Epithelial cell of proximal tubule (primary cell): Measurements from ENCODE around the gene OR13H1. TPM values are rescaled to one million over a fixed set of nuclear protein-coding genes. Genes with fewer than 3 reads are reported as not detected.
"Not testable (repeated sequence)": the region's sequence is repeated elsewhere in the genome, so short reads cannot be mapped to it uniquely, and the experiment has no call there.

ENCODE experiments used
- DNase-seq: peaks from one replicate; pipeline ENCODE4 v3.0.0-alpha.2; 2011; ENCODE audit warnings: low read depth
- H3K4me3 ChIP-seq: 2 replicates; pipeline ENCODE4 v1.5.1; 2011; ENCODE audit warnings: low read depth, mild to moderate bottlenecking, low read length
- total RNA-seq: library from RNA; depleted of rRNA; stranded (reverse); fragments of >200 nt; gene quantifications from 2 replicates; pipeline ENCODE4 v1.2.3, GENCODE V29; 2015
- TF ChIP-seq, protein P1 (sequence below): conservative IDR thresholded peaks from 2 replicates; pipeline ENCODE4 v1.5.1; 2012; ENCODE audit warnings: low read depth, mild to moderate bottlenecking, low read length

OR13H1 gene
- total RNA-seq, result not detected in 2 replicates

DNA sequence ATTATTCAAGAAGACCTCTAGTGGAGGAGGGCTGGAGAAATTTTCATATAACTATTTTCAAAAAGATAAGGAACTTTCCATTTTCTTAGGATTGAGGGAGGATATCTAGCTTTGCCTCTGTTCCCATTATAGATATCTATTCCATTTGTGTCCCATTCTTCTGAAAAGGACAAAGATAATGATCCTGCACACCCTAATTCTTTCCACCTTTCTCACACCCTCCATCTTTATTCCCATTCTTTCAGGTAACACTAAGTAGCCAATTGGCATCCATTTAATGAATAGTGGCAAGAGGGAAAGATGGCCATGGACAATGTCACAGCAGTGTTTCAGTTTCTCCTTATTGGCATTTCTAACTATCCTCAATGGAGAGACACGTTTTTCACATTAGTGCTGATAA is at the start of gene OR13H1:
TSS of gene OR13H1 (plus strand) at position 301 of the 400 bp plus-strand sequence. CDS start at position 301, 0 bp downstream.
- no peak within 1 kb of the TSS for H3K4me3 ChIP-seq
- DNase-seq, result no peak
- TF ChIP-seq, protein P1, sequence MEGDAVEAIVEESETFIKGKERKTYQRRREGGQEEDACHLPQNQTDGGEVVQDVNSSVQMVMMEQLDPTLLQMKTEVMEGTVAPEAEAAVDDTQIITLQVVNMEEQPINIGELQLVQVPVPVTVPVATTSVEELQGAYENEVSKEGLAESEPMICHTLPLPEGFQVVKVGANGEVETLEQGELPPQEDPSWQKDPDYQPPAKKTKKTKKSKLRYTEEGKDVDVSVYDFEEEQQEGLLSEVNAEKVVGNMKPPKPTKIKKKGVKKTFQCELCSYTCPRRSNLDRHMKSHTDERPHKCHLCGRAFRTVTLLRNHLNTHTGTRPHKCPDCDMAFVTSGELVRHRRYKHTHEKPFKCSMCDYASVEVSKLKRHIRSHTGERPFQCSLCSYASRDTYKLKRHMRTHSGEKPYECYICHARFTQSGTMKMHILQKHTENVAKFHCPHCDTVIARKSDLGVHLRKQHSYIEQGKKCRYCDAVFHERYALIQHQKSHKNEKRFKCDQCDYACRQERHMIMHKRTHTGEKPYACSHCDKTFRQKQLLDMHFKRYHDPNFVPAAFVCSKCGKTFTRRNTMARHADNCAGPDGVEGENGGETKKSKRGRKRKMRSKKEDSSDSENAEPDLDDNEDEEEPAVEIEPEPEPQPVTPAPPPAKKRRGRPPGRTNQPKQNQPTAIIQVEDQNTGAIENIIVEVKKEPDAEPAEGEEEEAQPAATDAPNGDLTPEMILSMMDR, result no peak

DNA sequence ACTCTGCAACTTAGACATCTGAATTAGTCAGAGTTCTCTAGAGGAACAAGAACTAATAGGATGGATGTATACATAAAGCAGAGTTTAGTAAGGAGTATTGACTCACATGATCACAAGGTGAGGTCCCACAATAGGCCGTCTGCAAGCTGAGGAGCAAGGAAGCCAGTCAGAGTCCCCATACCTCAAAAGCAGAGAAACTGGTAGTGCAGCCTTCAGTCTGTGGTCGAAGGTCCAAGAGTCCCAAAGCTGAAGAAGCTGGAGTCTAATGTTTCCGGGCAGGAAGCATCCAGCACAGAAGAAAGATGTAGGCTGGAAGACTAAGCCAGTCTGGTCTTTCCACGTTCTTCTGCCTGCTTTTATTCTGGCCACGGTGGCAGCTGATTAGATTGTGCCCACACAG is 42.3 kb upstream of the OR13H1 start:
- not testable (repeated sequence) for H3K4me3 ChIP-seq, DNase-seq

DNA sequence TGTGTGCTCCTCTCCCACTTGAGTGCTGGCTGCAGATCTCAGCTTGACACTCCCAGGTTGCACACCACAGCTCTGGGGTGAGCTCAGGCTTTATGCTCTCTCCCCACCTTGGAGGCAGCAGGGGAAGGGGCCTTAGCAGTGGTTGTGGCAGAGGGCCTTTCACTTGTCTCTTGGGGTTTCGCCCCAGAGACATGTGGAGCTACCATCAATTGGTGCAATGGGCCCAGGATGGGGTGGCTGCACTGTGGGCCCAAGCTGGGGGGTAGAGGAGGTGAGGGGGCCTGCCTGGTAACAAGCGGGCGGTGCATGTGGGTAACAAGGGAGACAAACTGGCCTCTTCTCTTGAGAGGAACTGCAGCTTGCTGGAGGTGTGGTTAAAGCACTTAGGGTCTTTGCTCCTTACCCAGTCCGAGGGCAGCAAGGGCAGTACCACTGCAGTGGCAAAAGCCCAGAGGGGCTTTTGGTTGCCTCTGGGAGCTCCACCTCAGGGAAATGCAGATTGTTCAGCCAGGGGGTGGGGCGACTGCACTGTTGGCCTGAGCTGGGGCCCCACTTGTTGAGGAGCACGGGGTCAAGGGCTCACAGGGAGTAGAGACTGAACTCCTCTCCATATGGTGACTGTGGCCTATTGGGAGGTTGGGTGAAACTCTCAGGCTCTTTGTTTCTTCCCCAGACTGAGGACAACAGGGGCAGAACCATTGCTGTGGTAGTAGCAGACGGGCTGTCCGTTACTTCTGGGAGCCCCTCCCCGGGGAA is 30.5 kb upstream of the OR13H1 start:
- H3K4me3 ChIP-seq, result no peak overlapping the region
- DNase-seq, result no peak
- TF ChIP-seq, protein P1, result no peak

DNA sequence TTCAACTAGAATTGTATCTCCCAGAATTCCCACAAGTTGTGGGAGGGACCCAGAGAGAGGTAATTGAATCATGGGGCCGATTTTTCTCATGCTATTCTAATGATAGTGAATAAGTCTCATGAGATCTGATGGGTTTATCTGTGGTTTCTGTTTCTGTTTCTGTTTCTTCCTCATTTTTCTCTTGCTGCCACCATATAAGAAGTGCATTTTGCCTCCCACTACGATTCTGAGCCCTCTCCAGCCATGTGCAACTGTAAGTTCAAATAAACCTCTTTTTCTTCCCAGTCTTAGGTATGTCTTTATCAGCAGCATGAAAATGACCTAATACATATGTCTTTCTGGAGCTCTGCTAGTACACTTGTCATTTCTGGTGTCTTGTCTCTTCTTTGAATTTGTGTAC is 22.1 kb upstream of the OR13H1 start:
- no peak for DNase-seq
- H3K4me3 ChIP-seq, result no peak overlapping the region
- TF ChIP-seq, protein P1, result no peak

DNA sequence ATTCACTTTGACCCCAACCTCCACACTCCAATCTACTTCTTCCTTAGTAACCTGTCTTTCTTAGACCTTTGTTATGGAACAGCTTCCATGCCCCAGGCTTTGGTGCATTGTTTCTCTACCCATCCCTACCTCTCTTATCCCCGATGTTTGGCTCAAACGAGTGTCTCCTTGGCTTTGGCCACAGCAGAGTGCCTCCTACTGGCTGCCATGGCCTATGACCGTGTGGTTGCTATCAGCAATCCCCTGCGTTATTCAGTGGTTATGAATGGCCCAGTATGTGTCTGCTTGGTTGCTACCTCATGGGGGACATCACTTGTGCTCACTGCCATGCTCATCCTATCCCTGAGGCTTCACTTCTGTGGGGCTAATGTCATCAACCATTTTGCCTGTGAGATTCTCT is 344 bp downstream of the OR13H1 start:
- no peak for DNase-seq
- TF ChIP-seq, protein P1, result no peak
- no peak overlapping the region for H3K4me3 ChIP-seq

DNA sequence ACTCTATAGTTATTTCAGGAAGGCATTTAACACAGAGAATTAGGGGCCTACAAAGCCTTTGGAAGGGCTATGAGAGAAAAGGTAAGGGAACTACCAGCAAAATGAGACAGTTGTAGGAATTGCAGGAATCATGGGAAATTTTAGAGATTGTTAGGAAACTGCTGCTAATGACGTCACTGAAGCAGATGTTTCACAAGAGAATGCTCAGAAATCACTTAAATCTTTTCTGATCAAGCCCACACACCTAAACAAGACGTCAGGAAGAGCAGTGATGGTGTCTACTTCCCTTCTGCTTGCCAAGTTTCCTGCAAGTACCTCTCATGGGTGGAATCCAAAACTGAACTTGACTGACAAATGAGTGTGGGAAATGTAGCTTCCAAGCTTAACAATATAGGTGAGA is 5.1 kb downstream of the OR13H1 start:
- DNase-seq, result no peak
- no peak overlapping the region for H3K4me3 ChIP-seq
- TF ChIP-seq, protein P1, result no peak

GRCh38 chrX:131552453-131552852 is 8.6 kb downstream of the OR13H1 start:
- DNase-seq, H3K4me3 ChIP-seq: not testable (repeated sequence)

- TF ChIP-seq, protein P1, result no peak
- DNase-seq, result no peak
- no peak overlapping the region for H3K4me3 ChIP-seq
Observed at GRCh38 chrX:131558562-131558961, 14.7 kb downstream of the OR13H1 start.
